ENCODE results near the gene CCDC187. TPM values are rescaled to one million over a fixed set of nuclear protein-coding genes. Genes with fewer than 3 reads are reported as not detected.

CCDC187 gene
- total and polyA plus RNA-seq, 2 donors, result 0.23 to 0.24 TPM

DNA sequence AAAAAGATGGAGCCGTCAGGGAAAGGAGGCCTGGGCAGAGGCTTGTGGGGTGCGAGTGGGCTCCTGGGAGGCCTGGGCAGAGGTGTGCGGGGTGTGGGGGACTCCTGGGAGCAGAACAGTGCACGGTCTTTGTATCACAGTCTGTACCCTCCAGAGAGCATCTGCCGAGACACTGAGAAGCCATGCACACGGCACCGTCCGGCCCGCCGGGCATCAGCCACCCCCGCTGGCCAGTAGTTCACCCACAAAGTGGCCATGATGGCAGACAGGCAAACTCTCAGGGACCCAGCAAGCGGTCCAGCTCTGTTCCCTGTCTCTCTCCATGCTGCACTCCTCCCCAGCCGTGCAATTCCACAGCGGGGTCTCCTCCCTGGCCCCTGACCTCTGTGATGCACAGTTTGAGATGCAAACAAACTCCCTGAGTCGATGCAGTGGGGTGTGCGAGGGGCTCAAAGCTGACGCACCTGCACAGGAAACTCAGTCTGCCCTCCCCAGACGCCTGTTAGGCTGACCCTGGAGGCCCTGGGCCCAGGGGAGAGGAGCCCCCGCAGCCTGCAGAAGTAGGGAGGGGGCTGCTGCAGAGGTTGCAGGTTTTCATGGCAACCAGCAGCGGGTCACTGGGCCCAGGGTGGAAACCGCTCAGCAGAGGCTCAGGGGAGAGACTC, 14.3 kb upstream of the CCDC187 start:
- peak in 3 of 9 donors; percentile 41 to 69 (median 52) for DNase-seq (ENCODE audit: low read depth in 6 of 9, low spot score in 9 of 9)
- H3K4me1 ChIP-seq (ENCODE audit: control insufficient read depth in 2 of 2, insufficient read depth in 2 of 2, low read length in 2 of 2), result peaks cover 2 to 40% of the 10 kb centered on the region in 2 donors
- peaks cover 0 to 33% of the 10 kb centered on the region in 2 donors for H3K9me3 ChIP-seq (ENCODE audit: control insufficient read depth in 2 of 2, insufficient read depth in 1 of 2, low read length in 1 of 2)
- no peak overlapping the region for H3K4me3 ChIP-seq (ENCODE audit: low read length in 2 of 2)
- no peaks in the 10 kb centered on the region for H3K27me3 ChIP-seq (ENCODE audit: control insufficient read depth in 2 of 2, insufficient read depth in 1 of 2, low read length in 1 of 2)
- no peaks in the 10 kb centered on the region for H3K36me3 ChIP-seq (ENCODE audit: control insufficient read depth in 2 of 2, insufficient read depth in 2 of 2, low read length in 1 of 2)
- peak overlapping the region in 1 of 2 donors; percentile 71 for H3K27ac ChIP-seq (ENCODE audit: low read depth in 1 of 2, low read length in 1 of 2)
- WGBS, result 62% methylated on average over 21 of the region's 21 CpGs

- Histone ChIP-seq H3K9me3 (ENCODE audit: control insufficient read depth in 2 of 2, insufficient read depth in 1 of 2, low read length in 1 of 2) (peaks cover 0 to 33% of the 10 kb centered on the region in 2 donors), H3K27me3 (ENCODE audit: control insufficient read depth in 2 of 2, insufficient read depth in 1 of 2, low read length in 1 of 2) (no peaks in the 10 kb centered on the region), H3K4me1 (ENCODE audit: control insufficient read depth in 2 of 2, insufficient read depth in 2 of 2, low read length in 2 of 2) (peaks cover 0 to 35% of the 10 kb centered on the region in 2 donors), H3K36me3 (ENCODE audit: control insufficient read depth in 2 of 2, insufficient read depth in 2 of 2, low read length in 1 of 2) (no peaks in the 10 kb centered on the region), H3K27ac (ENCODE audit: low read depth in 1 of 2, low read length in 1 of 2) (peak overlapping the region in 1 of 2 donors; percentile 71), H3K4me3 (ENCODE audit: low read length in 2 of 2) (no peak overlapping the region)
- no peak for DNase-seq (ENCODE audit: low read depth in 6 of 9, low spot score in 9 of 9)
- WGBS, result 98% methylated on average over 16 of the region's 16 CpGs
These were observed 13.8 kb upstream of the CCDC187 start for GRCh38 chr9:136317695-136318094.

- no peak for DNase-seq (ENCODE audit: low read depth in 6 of 9, low spot score in 9 of 9)
- Histone ChIP-seq H3K4me3 (ENCODE audit: low read length in 2 of 2) (no peak overlapping the region), H3K9me3 (ENCODE audit: control insufficient read depth in 2 of 2, insufficient read depth in 1 of 2, low read length in 1 of 2) (peaks cover 0 to 33% of the 10 kb centered on the region in 2 donors), H3K4me1 (ENCODE audit: control insufficient read depth in 2 of 2, insufficient read depth in 2 of 2, low read length in 2 of 2) (peaks cover 0 to 31% of the 10 kb centered on the region in 2 donors), H3K36me3 (ENCODE audit: control insufficient read depth in 2 of 2, insufficient read depth in 2 of 2, low read length in 1 of 2) (no peaks in the 10 kb centered on the region), H3K27ac (ENCODE audit: low read depth in 1 of 2, low read length in 1 of 2) (no peak overlapping the region), H3K27me3 (ENCODE audit: control insufficient read depth in 2 of 2, insufficient read depth in 1 of 2, low read length in 1 of 2) (no peaks in the 10 kb centered on the region)
- 97% methylated on average over 13 of the region's 13 CpGs for WGBS
These were observed 13.2 kb upstream of the CCDC187 start for GRCh38 chr9:136316896-136317676.

DNA sequence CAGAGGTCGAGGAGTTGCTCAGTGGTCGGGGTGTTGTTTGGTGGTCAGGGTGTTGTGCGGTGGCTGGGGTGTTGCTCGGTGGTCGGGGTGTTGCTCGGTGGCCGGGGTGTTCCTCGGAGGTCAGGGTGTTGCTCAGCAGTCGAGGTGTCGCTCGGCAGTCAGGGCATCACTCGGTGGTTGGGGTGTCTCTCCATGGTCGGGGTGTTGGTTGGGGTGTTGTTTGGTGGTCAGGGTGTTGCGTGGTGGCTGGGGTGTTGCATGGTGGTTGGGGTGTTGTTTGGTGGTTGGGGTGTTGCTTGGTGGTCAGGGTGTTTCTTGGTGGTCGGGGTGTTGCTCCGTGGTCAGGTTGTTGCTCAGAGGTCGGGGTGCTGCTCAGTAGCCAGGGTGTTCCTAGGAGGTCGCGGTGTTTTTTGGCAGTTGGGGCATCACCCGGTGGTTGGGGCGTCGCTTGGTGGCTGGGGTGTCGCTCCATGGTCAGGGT, 12.4 kb upstream of the CCDC187 start:
- Histone ChIP-seq H3K36me3 (ENCODE audit: control insufficient read depth in 2 of 2, insufficient read depth in 2 of 2, low read length in 1 of 2) (no peaks in the 10 kb centered on the region), H3K27me3 (ENCODE audit: control insufficient read depth in 2 of 2, insufficient read depth in 1 of 2, low read length in 1 of 2) (no peaks in the 10 kb centered on the region), H3K27ac (ENCODE audit: low read depth in 1 of 2, low read length in 1 of 2) (no peak overlapping the region), H3K9me3 (ENCODE audit: control insufficient read depth in 2 of 2, insufficient read depth in 1 of 2, low read length in 1 of 2) (peaks cover 0 to 29% of the 10 kb centered on the region in 2 donors), H3K4me3 (ENCODE audit: low read length in 2 of 2) (no peak overlapping the region), H3K4me1 (ENCODE audit: control insufficient read depth in 2 of 2, insufficient read depth in 2 of 2, low read length in 2 of 2) (peaks cover 2 to 38% of the 10 kb centered on the region in 2 donors)
- no peak for DNase-seq (ENCODE audit: low read depth in 6 of 9, low spot score in 9 of 9)
- 98% methylated on average over 23 of the region's 23 CpGs for WGBS

DNA sequence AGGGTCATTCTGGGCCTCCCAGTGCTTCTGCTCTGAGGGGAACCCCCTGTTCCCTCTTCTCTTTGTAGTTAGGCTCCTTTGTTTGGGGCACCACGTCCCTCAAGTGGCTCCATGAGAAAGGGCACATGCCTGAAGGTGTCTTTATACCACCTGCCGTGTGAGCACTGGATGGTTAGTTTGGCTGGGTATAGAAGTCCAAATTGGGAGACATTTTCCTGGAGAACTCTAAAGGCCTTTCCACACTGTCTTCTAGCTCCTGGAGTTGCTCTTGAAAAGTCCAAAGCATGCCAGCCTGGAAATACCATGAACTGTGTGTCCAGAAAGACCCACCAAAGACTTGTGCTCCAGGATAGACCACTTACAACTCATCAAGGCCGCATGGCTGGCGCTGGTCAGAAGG, 11.1 kb upstream of the CCDC187 start:
- Histone ChIP-seq H3K4me3 (ENCODE audit: low read length in 2 of 2) (no peak overlapping the region), H3K27ac (ENCODE audit: low read depth in 1 of 2, low read length in 1 of 2) (no peak overlapping the region), H3K4me1 (ENCODE audit: control insufficient read depth in 2 of 2, insufficient read depth in 2 of 2, low read length in 2 of 2) (peaks cover 4 to 51% of the 10 kb centered on the region in 2 donors), H3K36me3 (ENCODE audit: control insufficient read depth in 2 of 2, insufficient read depth in 2 of 2, low read length in 1 of 2) (no peaks in the 10 kb centered on the region), H3K9me3 (ENCODE audit: control insufficient read depth in 2 of 2, insufficient read depth in 1 of 2, low read length in 1 of 2) (peaks cover 0 to 28% of the 10 kb centered on the region in 2 donors), H3K27me3 (ENCODE audit: control insufficient read depth in 2 of 2, insufficient read depth in 1 of 2, low read length in 1 of 2) (no peaks in the 10 kb centered on the region)
- 92% methylated on average over 4 of the region's 4 CpGs for WGBS
- DNase-seq (ENCODE audit: low read depth in 6 of 9, low spot score in 9 of 9), result no peak

- H3K27me3 ChIP-seq (ENCODE audit: control insufficient read depth in 2 of 2, insufficient read depth in 1 of 2, low read length in 1 of 2), result no peaks in the 10 kb centered on the region
- no peak for DNase-seq (ENCODE audit: low read depth in 6 of 9, low spot score in 9 of 9)
- peaks cover 4 to 54% of the 10 kb centered on the region in 2 donors for H3K4me1 ChIP-seq (ENCODE audit: control insufficient read depth in 2 of 2, insufficient read depth in 2 of 2, low read length in 2 of 2)
- no peak overlapping the region for H3K4me3 ChIP-seq (ENCODE audit: low read length in 2 of 2)
- peaks cover 0 to 28% of the 10 kb centered on the region in 2 donors for H3K9me3 ChIP-seq (ENCODE audit: control insufficient read depth in 2 of 2, insufficient read depth in 1 of 2, low read length in 1 of 2)
- H3K27ac ChIP-seq (ENCODE audit: low read depth in 1 of 2, low read length in 1 of 2), result no peak overlapping the region
- H3K36me3 ChIP-seq (ENCODE audit: control insufficient read depth in 2 of 2, insufficient read depth in 2 of 2, low read length in 1 of 2), result no peaks in the 10 kb centered on the region
- WGBS, result 91% methylated on average over 3 of the region's 3 CpGs
These were observed 10.1 kb upstream of the CCDC187 start for GRCh38 chr9:136314056-136314416.

- Histone ChIP-seq H3K36me3 (ENCODE audit: control insufficient read depth in 2 of 2, insufficient read depth in 2 of 2, low read length in 1 of 2) (no peaks in the 10 kb centered on the region), H3K9me3 (ENCODE audit: control insufficient read depth in 2 of 2, insufficient read depth in 1 of 2, low read length in 1 of 2) (peaks cover 0 to 28% of the 10 kb centered on the region in 2 donors), H3K4me3 (ENCODE audit: low read length in 2 of 2) (no peak overlapping the region), H3K27me3 (ENCODE audit: control insufficient read depth in 2 of 2, insufficient read depth in 1 of 2, low read length in 1 of 2) (no peaks in the 10 kb centered on the region), H3K4me1 (ENCODE audit: control insufficient read depth in 2 of 2, insufficient read depth in 2 of 2, low read length in 2 of 2) (peaks cover 7 to 50% of the 10 kb centered on the region in 2 donors), H3K27ac (ENCODE audit: low read depth in 1 of 2, low read length in 1 of 2) (no peak overlapping the region)
- 96% methylated on average over 18 of the region's 18 CpGs for WGBS
- DNase-seq (ENCODE audit: low read depth in 6 of 9, low spot score in 9 of 9), result no peak
These were observed 9.5 kb upstream of the CCDC187 start for GRCh38 chr9:136313111-136314055.

- Histone ChIP-seq H3K36me3 (ENCODE audit: control insufficient read depth in 2 of 2, insufficient read depth in 2 of 2, low read length in 1 of 2) (no peaks in the 10 kb centered on the region), H3K27ac (ENCODE audit: low read depth in 1 of 2, low read length in 1 of 2) (no peak overlapping the region), H3K27me3 (ENCODE audit: control insufficient read depth in 2 of 2, insufficient read depth in 1 of 2, low read length in 1 of 2) (no peaks in the 10 kb centered on the region), H3K4me3 (ENCODE audit: low read length in 2 of 2) (no peak overlapping the region), H3K9me3 (ENCODE audit: control insufficient read depth in 2 of 2, insufficient read depth in 1 of 2, low read length in 1 of 2) (peaks cover 0 to 33% of the 10 kb centered on the region in 2 donors), H3K4me1 (ENCODE audit: control insufficient read depth in 2 of 2, insufficient read depth in 2 of 2, low read length in 2 of 2) (peaks cover 7 to 41% of the 10 kb centered on the region in 2 donors)
- 71% methylated on average over 12 of the region's 12 CpGs for WGBS
- peak in 6 of 9 donors; percentile 46 to 81 (median 68) for DNase-seq (ENCODE audit: low read depth in 6 of 9, low spot score in 9 of 9)
These were observed 8.5 kb upstream of the CCDC187 start for GRCh38 chr9:136312436-136312835.

Data from thymus (tissue), 11 donors.